Urinary bladder (tissue), 4 donors: ENCODE measurements around the gene NTNG2. TPM values are rescaled to one million over a fixed set of nuclear protein-coding genes. Genes with fewer than 3 reads are reported as not detected.

ENCODE experiments used
- DNase-seq: peaks from one replicate; pipeline ENCODE4 v3.0.0-alpha.2; 2015; ENCODE audit errors: extremely low spot score
- H3K27ac ChIP-seq: one replicate; pipeline ENCODE4 v1.5.1; 2013; ENCODE audit warnings: low read depth, mild to moderate bottlenecking, moderate library complexity
- H3K36me3 ChIP-seq: one replicate; pipeline ENCODE4 v1.6.1; 2013; ENCODE audit warnings: mild to moderate bottlenecking, moderate library complexity; ENCODE audit not compliant: insufficient read depth
- H3K4me1 ChIP-seq: one replicate; pipeline ENCODE4 v1.6.1; 2013; ENCODE audit warnings: mild to moderate bottlenecking, moderate library complexity; ENCODE audit not compliant: insufficient read depth
- H3K4me3 ChIP-seq: one replicate; pipeline ENCODE4 v1.5.1; 2013; ENCODE audit warnings: low read depth, low read length
- WGBS: extraction: QIAGEN DNeasy Blood & Tissue Kit; methylation state at CpG from one replicate; pipeline ENCODE4 v1.1.7; 2013; 5-methylcytosine and 5-hydroxymethylcytosine counted together
- polyA plus RNA-seq: library from polyadenylated mRNA; stranded (reverse); fragments of 200-250 nt; gene quantifications from one replicate; pipeline ENCODE4 v1.2.3, GENCODE V29; 2013
- total RNA-seq: library from RNA; depleted of rRNA; stranded (reverse); fragments of >200 nt; gene quantifications from one replicate; pipeline ENCODE4 v1.2.3, GENCODE V29; 2014
- donor health status: healthy with polysubstance abuse.
- donor health status: healthy.

Gene NTNG2
- total and polyA plus RNA-seq, 2 donors = 2.3 to 2.8 TPM

- Histone ChIP-seq H3K4me1 (no peaks in the 10 kb centered on the region), H3K36me3 (no peaks in the 10 kb centered on the region), H3K4me3 (no peak overlapping the region), H3K27ac (no peak overlapping the region)
- no peak for DNase-seq
- WGBS = 64% methylated on average over 3 of the region's 3 CpGs
Observed at GRCh38 chr9:132233138-132233537, 71.3 kb downstream of the NTNG2 start.

GRCh38 chr9:132234535-132234934, 72.7 kb downstream of the NTNG2 start:
- 47% methylated on average over 12 of the region's 12 CpGs for WGBS
- Histone ChIP-seq H3K4me3 (no peak overlapping the region), H3K27ac (no peak overlapping the region), H3K4me1 (no peaks in the 10 kb centered on the region), H3K36me3 (no peaks in the 10 kb centered on the region)
- no peak for DNase-seq

GRCh38 chr9:132235125-132235524, 73.3 kb downstream of the NTNG2 start:
- Histone ChIP-seq H3K27ac (no peak overlapping the region), H3K4me1 (no peaks in the 10 kb centered on the region), H3K36me3 (no peaks in the 10 kb centered on the region), H3K4me3 (no peak overlapping the region)
- WGBS = 79% methylated on average over 9 of the region's 9 CpGs
- DNase-seq = no peak

GRCh38 chr9:132235894-132236661, 74.2 kb downstream of the NTNG2 start:
- H3K36me3 ChIP-seq = no peaks in the 10 kb centered on the region
- no peak overlapping the region for H3K4me3 ChIP-seq
- no peak for DNase-seq
- no peaks in the 10 kb centered on the region for H3K4me1 ChIP-seq
- 40% methylated on average over 19 of the region's 19 CpGs for WGBS
- H3K27ac ChIP-seq = no peak overlapping the region

GRCh38 chr9:132236662-132237311, 74.9 kb downstream of the NTNG2 start:
- H3K4me3 ChIP-seq = no peak overlapping the region
- H3K4me1 ChIP-seq = no peaks in the 10 kb centered on the region
- 47% methylated on average over 18 of the region's 18 CpGs for WGBS
- H3K27ac ChIP-seq = no peak overlapping the region
- no peaks in the 10 kb centered on the region for H3K36me3 ChIP-seq
- DNase-seq = no peak

GRCh38 chr9:132237481-132237880, 75.6 kb downstream of the NTNG2 start:
- H3K4me1 ChIP-seq = no peaks in the 10 kb centered on the region
- no peak overlapping the region for H3K4me3 ChIP-seq
- no peaks in the 10 kb centered on the region for H3K36me3 ChIP-seq
- no peak overlapping the region for H3K27ac ChIP-seq
- no peak for DNase-seq
- WGBS = 75% methylated on average over 9 of the region's 9 CpGs

- H3K4me3 ChIP-seq = no peak overlapping the region
- WGBS = 84% methylated on average over 22 of the region's 22 CpGs
- H3K4me1 ChIP-seq = no peaks in the 10 kb centered on the region
- no peak overlapping the region for H3K27ac ChIP-seq
- no peaks in the 10 kb centered on the region for H3K36me3 ChIP-seq
- DNase-seq = no peak
Observed at GRCh38 chr9:132238026-132238972, 76.4 kb downstream of the NTNG2 start.

GRCh38 chr9:132238992-132239391, 77.1 kb downstream of the NTNG2 start:
- Histone ChIP-seq H3K27ac (no peak overlapping the region), H3K4me3 (no peak overlapping the region), H3K36me3 (no peaks in the 10 kb centered on the region), H3K4me1 (no peaks in the 10 kb centered on the region)
- WGBS = 71% methylated on average over 19 of the region's 19 CpGs
- no peak for DNase-seq

GRCh38 chr9:132239518-132239917, 77.7 kb downstream of the NTNG2 start:
- WGBS = 41% methylated on average over 3 of the region's 3 CpGs
- Histone ChIP-seq H3K36me3 (no peaks in the 10 kb centered on the region), H3K4me3 (no peak overlapping the region), H3K27ac (no peak overlapping the region), H3K4me1 (no peaks in the 10 kb centered on the region)
- DNase-seq = no peak

GRCh38 chr9:132239999-132240840, 78.4 kb downstream of the NTNG2 start:
- DNase-seq = no peak
- H3K27ac ChIP-seq = no peak overlapping the region
- H3K36me3 ChIP-seq = no peaks in the 10 kb centered on the region
- H3K4me3 ChIP-seq = peak overlapping the region; percentile 78
- WGBS = 45% methylated on average over 21 of the region's 21 CpGs
- no peaks in the 10 kb centered on the region for H3K4me1 ChIP-seq

GRCh38 chr9:132240841-132241482, 79.1 kb downstream of the NTNG2 start:
- no peak overlapping the region for H3K27ac ChIP-seq
- no peaks in the 10 kb centered on the region for H3K4me1 ChIP-seq

GRCh38 chr9:132241483-132241839, 79.6 kb downstream of the NTNG2 start:
- H3K4me1 ChIP-seq = no peaks in the 10 kb centered on the region
- H3K36me3 ChIP-seq = no peaks in the 10 kb centered on the region
- no peak for DNase-seq
- H3K27ac ChIP-seq = no peak overlapping the region
- H3K4me3 ChIP-seq = peak overlapping the region; percentile 78
- under 1% methylated on average over 33 of the region's 33 CpGs for WGBS

More at GRCh38 chr9:132240841-132241482, 79.1 kb downstream of the NTNG2 start:
- Histone ChIP-seq H3K4me3 (peak overlapping the region; percentile 78), H3K36me3 (no peaks in the 10 kb centered on the region)
- DNase-seq = peak; percentile 87
- WGBS = 4% methylated on average over 63 of the region's 63 CpGs
